SK-N-SH (cell line): ENCODE data around the gene RABGAP1L. TPM values are rescaled to one million over a fixed set of nuclear protein-coding genes. Genes with fewer than 3 reads are reported as not detected.

Experiments used
- CTCF ChIA-PET: fragments of 300-600, 350-600 bp; formaldehyde crosslinking; extraction: SDS; loops from one replicate; lab custom pipeline; 2021; lab: Yijun Ruan, JAX
- POLR2A ChIA-PET: fragments of 350-600 bp; sonication (Branson Sonifier 250); formaldehyde crosslinking; extraction: SDS; loops from one replicate; lab custom pipeline; 2020; ENCODE audit warnings: antibody characterized with exemption, inconsistent platforms; lab: Yijun Ruan, JAX
- DNase-seq: peaks from one replicate; pipeline ENCODE4 v3.0.0; 2012
- H2AFZ ChIP-seq: fragments of 200-600 bp; sonication (generic); 2 replicates; pipeline ENCODE4 v1.8.1; 2016; ENCODE audit warnings: antibody characterized with exemption, mild to moderate bottlenecking, low read depth
- H3F3A ChIP-seq: fragments of 200-600 bp; sonication (generic); replicated peaks from 2 replicates; pipeline ENCODE3; 2016; ENCODE audit warnings: antibody characterized with exemption, mild to moderate bottlenecking; ENCODE audit not compliant: insufficient read depth
- H3K27ac ChIP-seq, 2 experiments: fragments of 200-500 bp in 1 of 2; fragments of 200-600 bp in 1 of 2; sonication (Bioruptor generic) in 1 of 2; sonication (generic), shearing (Covaris generic) in 1 of 2; 2 replicates each; pipeline versions ENCODE4 v1.5.1 to v1.6.1; 2014 to 2016; ENCODE audit warnings: low read depth in 2 of 2, inconsistent platforms in 1 of 2, low read length in 1 of 2, mild to moderate bottlenecking in 1 of 2, mixed read lengths in 1 of 2
- H3K27me3 ChIP-seq: fragments of 200-600 bp; sonication (generic), shearing (Covaris generic); 2 replicates; pipeline ENCODE4 v1.6.1; 2016; ENCODE audit warnings: mixed run types; ENCODE audit not compliant: insufficient read depth
- H3K36me3 ChIP-seq, 2 experiments: fragments of 200-500 bp in 1 of 2; fragments of 200-600 bp in 1 of 2; sonication (Bioruptor generic) in 1 of 2; sonication (generic) in 1 of 2; replicated peaks in 1 of 2; 2 replicates each; pipeline versions ENCODE3 to v1.5.1; 2014 to 2016; ENCODE audit warnings: low read length in 1 of 2, mild to moderate bottlenecking in 1 of 2; ENCODE audit not compliant: insufficient read depth in 2 of 2, control insufficient read depth in 1 of 2
- H3K4me1 ChIP-seq, 2 experiments: fragments of 200-500 bp in 1 of 2; fragments of 200-600 bp in 1 of 2; sonication (Bioruptor generic) in 1 of 2; sonication (generic), shearing (Covaris generic) in 1 of 2; 2 replicates each; pipeline versions ENCODE4 v1.5.1 to v1.6.1; 2014 to 2016; ENCODE audit warnings: low read depth in 1 of 2, low read length in 1 of 2, mixed run types in 1 of 2; ENCODE audit not compliant: insufficient read depth in 2 of 2, control insufficient read depth in 1 of 2
- H3K4me2 ChIP-seq: fragments of 200-600 bp; sonication (generic), shearing (Covaris generic); 2 replicates; pipeline ENCODE4 v1.6.1; 2017; ENCODE audit warnings: mixed run types
- H3K4me3 ChIP-seq, 2 experiments: fragments of 200-500 bp in 1 of 2; fragments of 200-600 bp in 1 of 2; sonication (Bioruptor generic) in 1 of 2; sonication (generic), shearing (Covaris generic) in 1 of 2; 2 replicates each; pipeline versions ENCODE4 v1.5.1 to v1.8.1; 2014 to 2016; ENCODE audit warnings: low read depth in 2 of 2, inconsistent platforms in 1 of 2, low read length in 1 of 2, mild to moderate bottlenecking in 1 of 2, mixed read lengths in 1 of 2, moderate library complexity in 1 of 2
- H3K79me2 ChIP-seq: fragments of 200-600 bp; sonication (generic); 2 replicates; pipeline ENCODE4 v1.8.1; 2017; ENCODE audit warnings: mild to moderate bottlenecking; ENCODE audit not compliant: insufficient read depth
- H3K9ac ChIP-seq: fragments of 200-600 bp; sonication (generic); 2 replicates; pipeline ENCODE4 v1.6.1; 2017; ENCODE audit warnings: mixed run types
- H3K9me2 ChIP-seq: fragments of 200-600 bp; sonication (generic); 2 replicates; pipeline ENCODE4 v1.6.1; 2017; ENCODE audit warnings: mixed run types
- H3K9me3 ChIP-seq: fragments of 200-600 bp; sonication (generic); 2 replicates; pipeline ENCODE4 v1.6.1; 2017; ENCODE audit warnings: mixed run types, mild to moderate bottlenecking, moderate library complexity
- H4K20me1 ChIP-seq: fragments of 200-600 bp; sonication (generic); 2 replicates; pipeline ENCODE4 v1.6.1; 2017; ENCODE audit warnings: mild to moderate bottlenecking, mixed run types; ENCODE audit not compliant: insufficient read depth
- EZH2phosphoT487 ChIP-seq: fragments of 200-600 bp; sonication (generic); IDR thresholded peaks from 2 replicates; pipeline ENCODE4 v1.6.1; 2017; ENCODE audit warnings: low read depth, mixed run types, mild to moderate bottlenecking, antibody characterized with exemption, moderate library complexity, borderline replicate concordance
- FOSL2 ChIP-seq: IDR thresholded peaks from 2 replicates; pipeline ENCODE4 v1.4.0; 2012; ENCODE audit warnings: low read depth, mild to moderate bottlenecking, moderate library complexity, borderline replicate concordance
- FOXJ3 ChIP-seq: sonication (generic); formaldehyde crosslinking; IDR thresholded peaks from 2 replicates; pipeline ENCODE4 v1.5.1; 2020; ENCODE audit warnings: mild to moderate bottlenecking, missing genetic modification reagents
- FOXM1 ChIP-seq: IDR thresholded peaks from 2 replicates; pipeline ENCODE4 v1.4.0; 2012; ENCODE audit warnings: low read depth, mild to moderate bottlenecking
- GABPA ChIP-seq: IDR thresholded peaks from 2 replicates; pipeline ENCODE4 v1.4.0; 2012; ENCODE audit warnings: low read depth, mild to moderate bottlenecking
- JUND ChIP-seq: IDR thresholded peaks from 2 replicates; pipeline ENCODE4 v1.4.0; 2012
- MEF2A ChIP-seq: IDR thresholded peaks from 2 replicates; pipeline ENCODE4 v1.4.0; 2012; ENCODE audit warnings: low read depth, borderline replicate concordance
- MXI1 ChIP-seq: IDR thresholded peaks from 2 replicates; pipeline ENCODE4 v1.6.1; 2012; ENCODE audit warnings: mild to moderate bottlenecking, low read depth, low read length, improper control_type of control experiment
- NFIC ChIP-seq: IDR thresholded peaks from 2 replicates; pipeline ENCODE4 v1.4.0; 2012; ENCODE audit warnings: borderline replicate concordance
- POLR2AphosphoS5 ChIP-seq: IDR thresholded peaks from 2 replicates; pipeline ENCODE4 v1.6.1; 2012; ENCODE audit warnings: low read depth, low read length
- RAD21 ChIP-seq: IDR thresholded peaks from 2 replicates; pipeline ENCODE4 v1.6.1; 2012; ENCODE audit warnings: mild to moderate bottlenecking, low read length
- RFX5 ChIP-seq: IDR thresholded peaks from 2 replicates; pipeline ENCODE4 v1.6.1; 2012; ENCODE audit warnings: mild to moderate bottlenecking, improper control_type of control experiment, low read length
- RXRA ChIP-seq: IDR thresholded peaks from 2 replicates; pipeline ENCODE4 v1.4.0; 2012; ENCODE audit warnings: low read depth, mild to moderate bottlenecking, borderline replicate concordance
- SIN3A ChIP-seq: IDR thresholded peaks from 2 replicates; pipeline ENCODE4 v1.6.1; 2012; ENCODE audit warnings: low read depth, mild to moderate bottlenecking, low read length, moderate library complexity, borderline replicate concordance
- SMC3 ChIP-seq: IDR thresholded peaks from 2 replicates; pipeline ENCODE4 v1.6.1; 2012; ENCODE audit warnings: low read depth, low read length, improper control_type of control experiment
- TCF12 ChIP-seq: IDR thresholded peaks from 2 replicates; pipeline ENCODE4 v1.4.0; 2012
- TEAD4 ChIP-seq: IDR thresholded peaks from 2 replicates; pipeline ENCODE4 v1.4.0; 2012; ENCODE audit warnings: mild to moderate bottlenecking, borderline replicate concordance; ENCODE audit not compliant: insufficient read depth
- YY1 ChIP-seq: IDR thresholded peaks from 2 replicates; pipeline ENCODE4 v1.4.0; 2012; ENCODE audit warnings: low read depth, mild to moderate bottlenecking
- WGBS: methylation state at CpG from one replicate; pipeline ENCODE4 v1.1.6; 2017; ENCODE audit warnings: low lambda C conversion rate; 5-methylcytosine and 5-hydroxymethylcytosine counted together
- polyA plus RNA-seq, 3 experiments: library from polyadenylated mRNA; depleted of rRNA; stranded (reverse); fragments of >200 nt; gene quantifications; 2 replicates each; pipeline ENCODE4 v1.2.3, GENCODE V29; 2012
- TF ChIP-seq, protein P1 (sequence below): IDR thresholded peaks from 2 replicates; pipeline ENCODE4 v1.4.0; 2012; ENCODE audit warnings: low read depth
- TF ChIP-seq, protein P2 (sequence below): IDR thresholded peaks from 2 replicates; pipeline ENCODE4 v1.6.1; 2012; ENCODE audit warnings: mild to moderate bottlenecking, low read depth, low read length, moderate library complexity
- TF ChIP-seq, protein P3 (sequence below): fragments of 150-350 bp; IDR thresholded peaks from 2 replicates; pipeline ENCODE4 v1.6.1; 2016; ENCODE audit warnings: mild to moderate bottlenecking, low read depth, low read length
- TF ChIP-seq, protein P4 (sequence below): IDR thresholded peaks from 2 replicates; pipeline ENCODE4 v1.4.0; 2012; ENCODE audit warnings: low read depth, borderline replicate concordance

Gene RABGAP1L
- polyA plus RNA-seq, 1 of the 3 experiments (the other 2 are of a cell fraction): 7.2 TPM

DNA sequence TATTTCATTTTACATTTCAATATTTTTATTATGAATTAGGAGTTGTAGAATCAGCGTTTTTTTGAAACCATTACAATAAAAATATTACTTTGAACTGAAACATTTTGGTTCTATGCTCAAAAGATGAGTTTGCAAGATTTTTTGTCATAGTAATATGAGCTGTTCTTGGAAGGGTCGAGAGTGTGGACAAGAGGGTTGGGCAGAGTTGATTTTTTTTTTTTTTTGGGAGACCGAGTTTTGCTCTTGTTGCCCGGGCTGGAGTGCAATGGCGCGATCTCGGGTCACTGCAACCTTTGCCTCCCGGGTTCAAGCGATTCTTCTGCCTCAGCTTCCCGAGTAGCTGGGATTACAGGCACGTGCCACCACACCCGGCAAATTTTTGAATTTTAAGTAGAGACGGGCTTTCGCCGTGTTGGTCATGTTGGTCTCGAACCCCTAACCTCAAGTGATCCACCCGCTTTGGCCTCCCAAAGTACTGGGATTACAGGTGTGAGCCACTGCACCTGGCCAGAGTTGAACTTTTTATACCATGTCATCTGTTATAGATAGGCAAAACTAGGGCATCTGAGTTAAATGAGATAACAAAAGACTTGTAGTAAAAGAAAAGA lies 843.7 kb downstream of the RABGAP1L start (continued):
- TF ChIP-seq, protein P1, sequence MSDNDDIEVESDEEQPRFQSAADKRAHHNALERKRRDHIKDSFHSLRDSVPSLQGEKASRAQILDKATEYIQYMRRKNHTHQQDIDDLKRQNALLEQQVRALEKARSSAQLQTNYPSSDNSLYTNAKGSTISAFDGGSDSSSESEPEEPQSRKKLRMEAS: no peak
- no peak for TF ChIP-seq POLR2AphosphoS5
- TF ChIP-seq GABPA: no peak
- no peak for TF ChIP-seq EZH2phosphoT487
- no peak for TF ChIP-seq RXRA
- TF ChIP-seq FOSL2: no peak
- TF ChIP-seq JUND: no peak
- TF ChIP-seq FOXM1: no peak
- TF ChIP-seq, protein P2, sequence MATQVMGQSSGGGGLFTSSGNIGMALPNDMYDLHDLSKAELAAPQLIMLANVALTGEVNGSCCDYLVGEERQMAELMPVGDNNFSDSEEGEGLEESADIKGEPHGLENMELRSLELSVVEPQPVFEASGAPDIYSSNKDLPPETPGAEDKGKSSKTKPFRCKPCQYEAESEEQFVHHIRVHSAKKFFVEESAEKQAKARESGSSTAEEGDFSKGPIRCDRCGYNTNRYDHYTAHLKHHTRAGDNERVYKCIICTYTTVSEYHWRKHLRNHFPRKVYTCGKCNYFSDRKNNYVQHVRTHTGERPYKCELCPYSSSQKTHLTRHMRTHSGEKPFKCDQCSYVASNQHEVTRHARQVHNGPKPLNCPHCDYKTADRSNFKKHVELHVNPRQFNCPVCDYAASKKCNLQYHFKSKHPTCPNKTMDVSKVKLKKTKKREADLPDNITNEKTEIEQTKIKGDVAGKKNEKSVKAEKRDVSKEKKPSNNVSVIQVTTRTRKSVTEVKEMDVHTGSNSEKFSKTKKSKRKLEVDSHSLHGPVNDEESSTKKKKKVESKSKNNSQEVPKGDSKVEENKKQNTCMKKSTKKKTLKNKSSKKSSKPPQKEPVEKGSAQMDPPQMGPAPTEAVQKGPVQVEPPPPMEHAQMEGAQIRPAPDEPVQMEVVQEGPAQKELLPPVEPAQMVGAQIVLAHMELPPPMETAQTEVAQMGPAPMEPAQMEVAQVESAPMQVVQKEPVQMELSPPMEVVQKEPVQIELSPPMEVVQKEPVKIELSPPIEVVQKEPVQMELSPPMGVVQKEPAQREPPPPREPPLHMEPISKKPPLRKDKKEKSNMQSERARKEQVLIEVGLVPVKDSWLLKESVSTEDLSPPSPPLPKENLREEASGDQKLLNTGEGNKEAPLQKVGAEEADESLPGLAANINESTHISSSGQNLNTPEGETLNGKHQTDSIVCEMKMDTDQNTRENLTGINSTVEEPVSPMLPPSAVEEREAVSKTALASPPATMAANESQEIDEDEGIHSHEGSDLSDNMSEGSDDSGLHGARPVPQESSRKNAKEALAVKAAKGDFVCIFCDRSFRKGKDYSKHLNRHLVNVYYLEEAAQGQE: no peak
- no peak for TF ChIP-seq YY1
- TF ChIP-seq MXI1: no peak
- no peak for TF ChIP-seq NFIC

DNA sequence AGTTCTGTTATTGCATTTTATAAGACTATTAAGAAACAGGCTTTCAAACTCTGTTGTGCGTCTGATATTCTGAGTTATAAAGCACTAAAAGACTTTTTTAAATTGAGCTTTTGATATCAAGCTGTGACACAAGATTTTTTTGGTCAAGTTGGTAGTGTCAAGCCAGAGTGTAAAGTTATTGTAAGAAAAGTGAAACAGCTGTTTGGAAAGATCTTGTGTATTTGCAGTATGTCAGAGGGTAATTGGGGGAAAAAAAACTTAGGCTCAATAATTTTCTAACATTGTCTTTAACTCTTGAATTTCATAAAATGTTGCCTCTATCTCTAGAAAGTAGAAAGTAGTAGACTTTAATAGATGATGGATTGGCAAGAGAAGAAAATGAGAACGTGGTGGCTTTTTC lies 844.2 kb downstream of the RABGAP1L start:
- no peaks in the 10 kb centered on the region for H3K9me2 ChIP-seq
- CTCF ChIA-PET: interaction anchor here (1.3 kb wide), 1 partner anchor 26 kb away, joined by 3 read pairs; no protein-coding TSS in a partner anchor
- no peak overlapping the region for H3K27ac ChIP-seq
- WGBS: 85% methylated on average over 2 of the region's 2 CpGs
- H2AFZ ChIP-seq: no peak overlapping the region
- no peaks in the 10 kb centered on the region for H3K27me3 ChIP-seq
- peaks cover 0 to 9% of the 10 kb centered on the region in 2 experiments; a peak in 3 of 4 replicates for H3K4me1 ChIP-seq
- DNase-seq: no peak
- no peak overlapping the region for H3K9ac ChIP-seq
- no peak overlapping the region for H3K4me2 ChIP-seq
- H3K36me3 ChIP-seq: peaks cover 29 to 42% of the 10 kb centered on the region in 2 experiments
- H3F3A ChIP-seq: peaks cover 4% of the 10 kb centered on the region
- H3K9me3 ChIP-seq: no peaks in the 10 kb centered on the region
- H3K4me3 ChIP-seq: no peak overlapping the region
- peaks cover 85% of the 10 kb centered on the region for H3K79me2 ChIP-seq
- POLR2A ChIA-PET: no interaction called here
- H4K20me1 ChIP-seq: peaks cover 10% of the 10 kb centered on the region; the same call in 1 of the 2 replicates
- no peak for TF ChIP-seq RAD21
- TF ChIP-seq MXI1: no peak
- TF ChIP-seq JUND: no peak
- TF ChIP-seq, protein P2: no peak
- TF ChIP-seq SMC3: no peak
- TF ChIP-seq FOXJ3 (CRISPR knock-in tag): no peak
- no peak for TF ChIP-seq MEF2A
- TF ChIP-seq SIN3A: no peak
- TF ChIP-seq, protein P3, sequence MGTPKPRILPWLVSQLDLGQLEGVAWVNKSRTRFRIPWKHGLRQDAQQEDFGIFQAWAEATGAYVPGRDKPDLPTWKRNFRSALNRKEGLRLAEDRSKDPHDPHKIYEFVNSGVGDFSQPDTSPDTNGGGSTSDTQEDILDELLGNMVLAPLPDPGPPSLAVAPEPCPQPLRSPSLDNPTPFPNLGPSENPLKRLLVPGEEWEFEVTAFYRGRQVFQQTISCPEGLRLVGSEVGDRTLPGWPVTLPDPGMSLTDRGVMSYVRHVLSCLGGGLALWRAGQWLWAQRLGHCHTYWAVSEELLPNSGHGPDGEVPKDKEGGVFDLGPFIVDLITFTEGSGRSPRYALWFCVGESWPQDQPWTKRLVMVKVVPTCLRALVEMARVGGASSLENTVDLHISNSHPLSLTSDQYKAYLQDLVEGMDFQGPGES: no peak
- no peak for TF ChIP-seq RFX5
- TF ChIP-seq TEAD4: no peak
- TF ChIP-seq TCF12: no peak
- no peak for TF ChIP-seq POLR2AphosphoS5
- TF ChIP-seq, protein P4, sequence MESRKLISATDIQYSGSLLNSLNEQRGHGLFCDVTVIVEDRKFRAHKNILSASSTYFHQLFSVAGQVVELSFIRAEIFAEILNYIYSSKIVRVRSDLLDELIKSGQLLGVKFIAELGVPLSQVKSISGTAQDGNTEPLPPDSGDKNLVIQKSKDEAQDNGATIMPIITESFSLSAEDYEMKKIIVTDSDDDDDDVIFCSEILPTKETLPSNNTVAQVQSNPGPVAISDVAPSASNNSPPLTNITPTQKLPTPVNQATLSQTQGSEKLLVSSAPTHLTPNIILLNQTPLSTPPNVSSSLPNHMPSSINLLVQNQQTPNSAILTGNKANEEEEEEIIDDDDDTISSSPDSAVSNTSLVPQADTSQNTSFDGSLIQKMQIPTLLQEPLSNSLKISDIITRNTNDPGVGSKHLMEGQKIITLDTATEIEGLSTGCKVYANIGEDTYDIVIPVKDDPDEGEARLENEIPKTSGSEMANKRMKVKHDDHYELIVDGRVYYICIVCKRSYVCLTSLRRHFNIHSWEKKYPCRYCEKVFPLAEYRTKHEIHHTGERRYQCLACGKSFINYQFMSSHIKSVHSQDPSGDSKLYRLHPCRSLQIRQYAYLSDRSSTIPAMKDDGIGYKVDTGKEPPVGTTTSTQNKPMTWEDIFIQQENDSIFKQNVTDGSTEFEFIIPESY: no peak
